Uterus (tissue), 2 donors: ENCODE results near the gene ANKRD12.

Experiments used
- POLR2A ChIP-seq, 2 donors: fragments of 450-650 bp; IDR thresholded peaks; one replicate each; pipeline ENCODE4 v1.6.1; 2016; ENCODE audit warnings: antibody characterized with exemption in 2 of 2, mild to moderate bottlenecking in 1 of 2, moderate library complexity in 1 of 2
- TF ChIP-seq, protein P1 (sequence below), 4 experiments: fragments of 200-600 bp in 2 of 4; fragments of 450-650 bp in 2 of 4; sonication (generic) in 2 of 4; IDR thresholded peaks; one replicate each; pipeline ENCODE4 v1.5.1; 2016 to 2019; ENCODE audit warnings: antibody characterized with exemption in 4 of 4, mild to moderate bottlenecking in 2 of 4, moderate library complexity in 1 of 4

DNA sequence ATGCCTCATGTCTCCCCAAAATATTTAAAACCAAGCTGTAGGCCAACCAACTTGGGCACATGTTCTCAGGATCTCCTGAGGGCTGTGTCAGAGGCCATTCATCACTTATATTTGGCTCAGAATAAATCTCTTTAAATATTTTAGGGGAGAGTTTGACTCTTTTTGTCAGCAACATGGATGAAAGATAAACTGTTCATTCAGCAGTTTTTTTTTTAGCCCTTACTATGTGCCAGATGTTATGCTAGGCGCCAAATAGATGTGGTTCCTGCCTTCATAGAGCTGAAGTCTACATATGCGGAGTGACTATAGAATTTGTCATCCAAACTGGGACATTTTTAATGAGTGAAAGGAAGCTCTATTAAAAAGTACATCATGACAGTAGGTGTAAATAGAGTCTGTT is 155.5 kb downstream of the ANKRD12 start:
- TF ChIP-seq, protein P1, sequence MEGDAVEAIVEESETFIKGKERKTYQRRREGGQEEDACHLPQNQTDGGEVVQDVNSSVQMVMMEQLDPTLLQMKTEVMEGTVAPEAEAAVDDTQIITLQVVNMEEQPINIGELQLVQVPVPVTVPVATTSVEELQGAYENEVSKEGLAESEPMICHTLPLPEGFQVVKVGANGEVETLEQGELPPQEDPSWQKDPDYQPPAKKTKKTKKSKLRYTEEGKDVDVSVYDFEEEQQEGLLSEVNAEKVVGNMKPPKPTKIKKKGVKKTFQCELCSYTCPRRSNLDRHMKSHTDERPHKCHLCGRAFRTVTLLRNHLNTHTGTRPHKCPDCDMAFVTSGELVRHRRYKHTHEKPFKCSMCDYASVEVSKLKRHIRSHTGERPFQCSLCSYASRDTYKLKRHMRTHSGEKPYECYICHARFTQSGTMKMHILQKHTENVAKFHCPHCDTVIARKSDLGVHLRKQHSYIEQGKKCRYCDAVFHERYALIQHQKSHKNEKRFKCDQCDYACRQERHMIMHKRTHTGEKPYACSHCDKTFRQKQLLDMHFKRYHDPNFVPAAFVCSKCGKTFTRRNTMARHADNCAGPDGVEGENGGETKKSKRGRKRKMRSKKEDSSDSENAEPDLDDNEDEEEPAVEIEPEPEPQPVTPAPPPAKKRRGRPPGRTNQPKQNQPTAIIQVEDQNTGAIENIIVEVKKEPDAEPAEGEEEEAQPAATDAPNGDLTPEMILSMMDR (IDR thresholded peaks at IDR 0.05): no peak
- no peak for TF ChIP-seq POLR2A (IDR thresholded peaks at IDR 0.05)
